ENCODE data around the gene RBMX. TPM values are rescaled to one million over a fixed set of nuclear protein-coding genes. Genes with fewer than 3 reads are reported as not detected.
A peak's percentile ranks its signal among the peaks of the same experiment; 100 is the strongest.
"Not testable (repeated sequence)": the region's sequence is repeated elsewhere in the genome, so short reads cannot be mapped to it uniquely, and the experiment has no call there.

The RBMX gene
- total RNA-seq, 1 experiment from 2014 or later: 274 TPM

DNA sequence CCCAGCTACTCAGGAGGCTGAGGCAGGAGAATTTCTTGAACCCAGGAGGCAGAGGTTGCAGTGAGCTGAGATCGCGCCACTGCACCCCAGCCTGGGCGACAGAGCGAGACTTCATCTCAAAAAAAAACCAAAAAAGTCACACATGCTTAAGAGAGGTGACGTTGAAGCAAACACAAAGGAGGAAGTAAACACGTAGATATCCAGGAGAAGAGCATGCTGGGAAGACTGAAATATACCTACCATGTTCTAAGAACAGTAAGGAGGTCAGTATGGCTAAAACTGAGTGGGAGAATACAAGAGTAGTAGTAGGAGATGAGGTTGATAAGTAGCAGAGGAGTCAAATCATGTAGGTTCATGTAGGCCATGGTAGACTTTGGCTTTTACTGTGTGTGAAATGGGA, 10.1 kb upstream of the RBMX start:
- in situ Hi-C loops (cut with HindIII; ENCODE audit: low pct_unique_long_range_greater_than_20kb, low sequenced_read_pairs); DNase-seq (ENCODE audit: low read depth, low spot score): not testable (repeated sequence)

DNA sequence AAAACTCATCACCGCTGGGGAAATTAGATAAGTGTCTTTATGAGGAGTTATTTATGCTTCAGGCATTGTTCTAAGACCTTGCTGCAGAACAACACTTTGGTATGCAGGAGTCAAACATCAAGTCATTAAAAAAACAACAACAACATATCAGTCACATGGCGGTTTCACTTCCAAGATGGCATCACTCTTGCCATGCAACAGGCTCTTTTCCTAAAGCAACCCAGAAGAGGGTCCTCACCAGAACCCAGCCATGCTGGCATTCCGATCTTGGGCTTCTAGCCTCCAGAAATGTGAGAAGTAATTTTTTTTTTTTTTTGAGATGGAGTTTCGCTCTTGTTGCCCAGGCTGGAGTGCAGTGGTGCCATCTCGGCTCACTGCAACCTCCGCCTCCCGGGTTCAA, 8.7 kb upstream of the RBMX start:
- DNase-seq (ENCODE audit: low read depth, low spot score): no peak
- in situ Hi-C loops (cut with HindIII; ENCODE audit: low pct_unique_long_range_greater_than_20kb, low sequenced_read_pairs): no loop called here

DNA sequence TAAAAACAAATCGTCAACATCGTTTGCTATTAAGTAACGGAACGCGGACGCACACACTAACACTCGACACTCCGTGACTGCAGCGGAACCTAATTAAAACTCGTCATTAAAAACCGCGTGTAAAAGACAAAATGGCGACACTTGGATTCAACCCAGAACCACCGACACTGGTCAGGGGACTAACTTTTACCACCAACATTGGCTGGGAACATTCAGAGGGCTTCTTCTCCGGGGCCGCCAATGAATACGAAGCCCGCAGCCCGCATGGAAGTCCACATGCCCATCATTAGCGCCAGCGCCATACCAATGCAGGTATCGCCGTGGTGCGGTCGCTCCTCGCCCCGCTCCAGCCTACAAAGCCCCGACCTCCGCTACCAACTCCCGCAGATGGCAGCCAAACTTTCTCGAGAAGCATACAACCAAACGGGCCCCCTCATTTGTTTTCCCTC, 498 bp downstream of the RBMX start:
- in situ Hi-C loops (cut with HindIII; ENCODE audit: low pct_unique_long_range_greater_than_20kb, low sequenced_read_pairs): no loop called here
- DNase-seq (ENCODE audit: low read depth, low spot score): peak; percentile 26

DNA sequence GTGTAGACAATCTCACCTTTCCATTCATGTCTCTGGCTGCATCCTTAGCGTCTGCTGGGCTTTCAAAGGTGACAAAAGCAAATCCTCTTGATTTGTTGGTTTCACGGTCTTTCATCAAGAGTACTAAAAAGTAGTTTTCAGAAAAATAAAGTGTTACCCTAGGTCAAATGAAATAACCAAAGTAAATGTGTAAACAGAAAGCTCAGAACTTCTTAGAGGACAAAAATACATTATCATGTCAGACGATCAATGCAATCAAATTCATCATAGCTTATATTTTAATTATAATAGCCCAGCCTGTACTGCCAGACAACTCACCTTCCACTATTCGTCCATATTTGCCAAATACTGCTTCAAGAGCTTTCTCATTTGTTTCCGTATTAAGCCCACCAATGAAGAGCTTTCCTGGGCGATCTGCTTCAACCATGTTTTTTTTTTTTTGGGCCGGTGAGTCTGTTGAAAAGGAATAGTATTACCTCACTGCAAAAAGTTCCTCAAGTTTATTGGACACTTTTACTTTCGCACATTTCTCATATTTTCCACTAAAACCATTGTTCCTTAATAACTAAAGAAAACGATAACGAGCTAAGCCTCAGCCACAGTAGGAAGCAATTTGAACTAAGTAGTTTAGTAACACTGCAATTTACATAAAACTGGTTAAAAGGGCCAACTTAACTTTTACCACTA, 1.4 kb downstream of the RBMX start:
- peak; percentile 22 for DNase-seq (ENCODE audit: low read depth, low spot score)
- in situ Hi-C loops (cut with HindIII; ENCODE audit: low pct_unique_long_range_greater_than_20kb, low sequenced_read_pairs): no loop called here

DNA sequence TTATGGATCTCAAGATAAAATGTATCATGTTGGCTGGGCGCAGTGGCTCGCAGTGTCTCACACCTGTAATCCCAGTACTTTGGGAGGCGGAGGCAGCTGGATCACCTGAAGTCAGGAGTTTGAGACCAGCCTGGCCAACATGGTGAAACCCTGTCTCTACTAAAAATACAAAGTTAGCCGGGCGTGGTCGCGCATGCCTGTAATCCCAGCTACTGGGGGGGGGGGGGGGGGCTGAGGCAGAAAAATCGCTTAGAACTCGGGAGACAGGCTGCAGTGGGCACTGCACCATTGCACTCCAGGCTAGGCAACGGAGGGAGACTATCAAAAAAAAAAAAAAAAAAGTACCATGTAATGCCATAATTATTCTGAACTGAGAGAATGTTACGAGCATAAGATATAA, 2.1 kb downstream of the RBMX start:
- in situ Hi-C loops (cut with HindIII; ENCODE audit: low pct_unique_long_range_greater_than_20kb, low sequenced_read_pairs): no loop called here
- DNase-seq (ENCODE audit: low read depth, low spot score): no peak

DNA sequence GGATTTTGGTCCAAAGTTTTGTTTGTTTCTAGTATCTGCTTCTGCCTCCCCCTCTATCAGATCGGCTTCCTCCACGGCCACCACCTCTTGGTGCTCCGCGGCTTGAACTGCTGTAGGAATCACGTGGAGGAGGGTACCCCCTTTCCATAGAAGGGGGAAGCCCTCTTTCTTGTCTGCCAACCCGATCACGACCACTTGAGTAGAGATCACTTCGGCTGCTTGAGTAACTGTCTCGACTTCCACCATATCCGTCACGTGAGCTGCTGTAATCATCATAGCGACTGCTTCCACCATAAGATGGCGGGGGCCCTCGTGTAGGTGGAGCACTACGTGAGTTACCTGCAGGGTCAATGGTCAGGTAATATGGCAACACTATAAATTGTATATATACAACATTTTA, 6.4 kb downstream of the RBMX start:
- in situ Hi-C loops (cut with HindIII; ENCODE audit: low pct_unique_long_range_greater_than_20kb, low sequenced_read_pairs); DNase-seq (ENCODE audit: low read depth, low spot score): not testable (repeated sequence)

DNA sequence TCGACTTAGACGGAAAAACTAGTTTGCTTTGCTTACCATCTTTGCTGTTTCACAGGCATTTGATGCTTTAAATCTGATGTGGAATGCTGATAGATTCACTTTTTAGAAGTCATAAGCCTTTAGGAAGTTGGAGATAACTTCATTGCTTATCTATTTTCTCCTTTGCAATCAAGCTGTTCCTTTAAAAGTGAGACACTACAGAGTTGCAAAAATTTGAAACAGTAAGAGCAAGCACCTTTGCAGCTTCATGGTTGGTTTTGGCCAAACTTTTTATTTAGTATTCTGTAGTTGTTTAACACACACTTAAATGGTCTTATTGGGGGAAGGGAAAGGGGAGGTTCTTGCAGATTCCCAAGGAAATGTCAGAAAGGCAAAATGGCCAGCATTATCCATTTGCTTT, 7.3 kb downstream of the RBMX start:
- DNase-seq (ENCODE audit: low read depth, low spot score); in situ Hi-C loops (cut with HindIII; ENCODE audit: low pct_unique_long_range_greater_than_20kb, low sequenced_read_pairs): not testable (repeated sequence)

DNA sequence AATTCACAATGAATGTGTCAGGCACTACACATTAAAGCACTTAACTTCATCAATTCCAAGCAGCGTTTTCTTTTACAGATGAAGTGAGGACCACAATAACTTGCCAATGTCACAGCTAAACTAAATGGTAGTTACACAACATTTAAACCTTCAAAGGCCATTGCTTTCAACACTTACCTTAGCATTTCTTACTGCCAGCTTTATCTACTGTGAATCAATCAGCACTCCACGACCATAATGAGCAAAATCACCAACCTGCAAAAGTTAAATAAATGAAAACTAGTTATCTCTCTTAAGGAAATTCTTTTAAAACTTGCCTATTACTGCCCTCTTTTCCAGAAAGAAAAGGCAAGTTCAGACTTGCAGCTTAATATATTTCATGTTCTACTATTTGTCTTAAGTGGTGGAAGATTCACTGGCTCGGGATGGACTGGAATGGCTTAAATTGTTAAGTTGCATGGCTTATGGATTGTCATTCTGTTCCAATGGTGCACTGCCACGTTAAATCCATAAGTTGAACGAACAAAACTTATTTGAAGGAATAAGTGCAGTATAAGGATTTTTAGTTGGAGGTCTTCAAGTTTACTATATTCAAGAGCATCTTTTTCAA, 8.3 kb downstream of the RBMX start:
- in situ Hi-C loops (cut with HindIII; ENCODE audit: low pct_unique_long_range_greater_than_20kb, low sequenced_read_pairs): no loop called here
- DNase-seq (ENCODE audit: low read depth, low spot score): no peak

DNA sequence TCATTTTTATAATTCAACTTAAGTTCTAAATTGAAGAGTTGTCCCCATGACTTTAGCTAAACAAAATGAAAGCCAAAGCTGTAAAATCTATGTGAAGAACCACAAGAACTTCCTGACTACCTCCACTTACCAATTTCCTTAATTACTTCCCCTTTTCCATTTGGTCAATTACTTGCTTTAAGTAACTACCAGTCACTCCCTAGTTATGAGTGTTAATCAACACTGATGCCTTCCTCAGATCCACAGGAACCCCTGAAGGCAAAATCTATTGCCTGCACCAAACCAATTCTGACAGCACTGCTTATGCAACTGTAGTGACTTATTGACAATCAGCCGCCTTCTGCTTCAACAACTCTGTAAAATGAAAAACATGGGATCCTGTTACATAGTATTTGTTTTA, 10.5 kb downstream of the RBMX start:
- no peak for DNase-seq (ENCODE audit: low read depth, low spot score)
- in situ Hi-C loops (cut with HindIII; ENCODE audit: low pct_unique_long_range_greater_than_20kb, low sequenced_read_pairs): no loop called here

DNA sequence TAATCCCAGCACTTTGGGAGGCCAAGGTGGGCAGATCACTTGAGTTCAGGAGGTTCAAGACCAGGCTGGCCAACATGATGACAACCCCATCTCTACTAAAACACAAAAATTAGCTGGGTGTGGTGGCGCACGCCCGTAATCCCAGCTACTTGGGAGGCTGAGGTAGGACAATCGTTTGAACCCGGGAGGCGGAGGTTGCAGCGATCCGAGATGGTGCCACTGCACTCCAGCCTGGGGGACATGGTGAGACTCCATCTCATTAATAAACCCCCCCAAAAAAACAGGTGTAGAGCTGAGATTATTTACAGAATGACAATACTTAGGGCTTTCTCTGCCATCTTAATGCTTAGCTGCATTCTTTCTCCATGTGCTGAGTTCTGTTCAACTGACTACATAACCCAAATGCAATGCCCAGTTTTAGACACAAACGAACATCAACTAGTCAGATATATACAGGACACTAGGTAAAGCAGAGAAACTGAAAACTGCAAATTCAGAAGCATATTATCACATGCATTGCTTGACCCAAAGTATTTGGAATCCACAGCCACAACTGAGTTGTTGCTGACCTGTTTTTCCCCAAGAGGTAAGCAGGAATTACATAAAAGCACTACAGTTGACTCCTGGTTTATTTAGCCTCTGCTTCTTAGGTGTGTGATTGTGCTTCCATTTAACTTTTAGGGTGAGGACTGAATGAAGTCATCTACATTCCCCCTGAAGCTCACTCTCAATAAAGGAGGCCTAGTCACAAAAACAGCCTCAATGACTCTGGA, 12.1 kb downstream of the RBMX start:
- DNase-seq (ENCODE audit: low read depth, low spot score): no peak
- in situ Hi-C loops (cut with HindIII; ENCODE audit: low pct_unique_long_range_greater_than_20kb, low sequenced_read_pairs): no loop called here

DNA sequence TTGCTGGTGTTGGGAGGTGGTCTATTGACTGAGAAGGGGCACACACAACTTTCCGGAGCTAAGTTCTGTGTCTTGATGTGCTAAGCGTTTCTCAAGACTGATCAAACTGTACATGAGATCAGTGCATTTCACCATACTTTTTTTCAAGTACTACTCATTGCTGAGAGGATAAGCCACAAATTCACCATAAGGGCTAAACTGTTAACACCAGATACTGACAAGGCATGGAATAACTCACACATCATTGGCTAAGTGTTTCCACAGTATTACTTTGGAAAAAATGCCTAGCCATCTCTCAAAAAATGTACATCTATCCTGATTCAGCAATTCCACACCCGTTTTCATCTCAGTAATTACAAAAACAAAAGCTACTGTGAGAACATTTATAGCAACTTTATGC, 13.0 kb downstream of the RBMX start:
- no peak for DNase-seq (ENCODE audit: low read depth, low spot score)
- in situ Hi-C loops (cut with HindIII; ENCODE audit: low pct_unique_long_range_greater_than_20kb, low sequenced_read_pairs): no loop called here

DNA sequence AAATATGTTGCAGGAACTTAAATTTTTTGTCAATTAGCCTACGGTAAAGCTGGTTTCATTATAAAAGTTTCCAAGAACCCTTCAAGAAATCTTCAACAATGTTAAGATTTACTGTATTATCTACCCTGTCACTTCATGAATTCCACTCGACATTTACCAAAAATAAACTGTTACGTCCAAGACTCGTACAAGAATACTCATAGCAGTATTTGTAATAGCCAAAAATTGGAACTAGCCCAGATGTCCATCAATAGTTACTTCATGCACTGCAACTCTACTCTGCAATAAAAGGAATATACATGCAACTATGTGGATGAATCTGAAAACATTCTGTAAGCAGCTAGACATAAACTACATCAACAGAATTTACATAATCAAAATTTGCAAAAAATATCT, 13.4 kb downstream of the RBMX start:
- no peak for DNase-seq (ENCODE audit: low read depth, low spot score)
- in situ Hi-C loops (cut with HindIII; ENCODE audit: low pct_unique_long_range_greater_than_20kb, low sequenced_read_pairs): no loop called here

DNA sequence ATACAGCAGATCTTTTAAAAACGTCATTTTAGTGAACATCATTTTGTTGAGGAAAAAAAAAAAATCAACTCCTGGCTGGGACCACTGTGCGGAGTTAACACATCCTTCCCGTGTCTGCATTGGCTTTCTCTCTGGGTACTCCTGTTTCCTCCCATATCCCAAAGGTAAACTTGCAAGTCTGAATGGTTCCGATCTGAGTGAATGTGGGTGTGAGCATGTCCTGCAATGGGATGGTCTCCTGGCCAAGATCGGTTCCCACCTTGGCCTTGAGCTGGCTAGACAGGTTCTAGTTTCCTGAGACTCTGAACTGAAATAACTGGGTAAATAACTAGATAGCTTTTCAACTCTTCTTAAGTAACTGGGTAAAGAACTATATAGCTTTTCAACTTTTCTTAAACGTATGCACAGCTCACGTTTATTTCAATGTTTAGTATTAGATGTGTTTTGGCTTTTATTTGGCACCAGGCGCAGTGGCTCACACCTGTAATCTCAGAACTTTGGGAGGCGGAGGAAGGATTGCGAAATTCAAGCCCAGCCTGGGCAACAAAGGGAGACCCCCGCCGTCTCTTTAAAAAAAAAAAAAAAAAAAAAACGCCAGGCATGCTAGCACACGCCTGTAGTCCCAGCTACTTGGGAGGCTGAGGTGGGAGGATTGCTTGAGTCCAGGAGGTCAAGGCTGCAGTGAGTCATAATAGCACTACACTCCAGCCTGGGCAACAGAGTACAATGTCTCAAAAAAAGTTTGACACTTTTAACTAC, 14.0 kb downstream of the RBMX start:
- no peak for DNase-seq (ENCODE audit: low read depth, low spot score)
- in situ Hi-C loops (cut with HindIII; ENCODE audit: low pct_unique_long_range_greater_than_20kb, low sequenced_read_pairs): no loop called here

DNA sequence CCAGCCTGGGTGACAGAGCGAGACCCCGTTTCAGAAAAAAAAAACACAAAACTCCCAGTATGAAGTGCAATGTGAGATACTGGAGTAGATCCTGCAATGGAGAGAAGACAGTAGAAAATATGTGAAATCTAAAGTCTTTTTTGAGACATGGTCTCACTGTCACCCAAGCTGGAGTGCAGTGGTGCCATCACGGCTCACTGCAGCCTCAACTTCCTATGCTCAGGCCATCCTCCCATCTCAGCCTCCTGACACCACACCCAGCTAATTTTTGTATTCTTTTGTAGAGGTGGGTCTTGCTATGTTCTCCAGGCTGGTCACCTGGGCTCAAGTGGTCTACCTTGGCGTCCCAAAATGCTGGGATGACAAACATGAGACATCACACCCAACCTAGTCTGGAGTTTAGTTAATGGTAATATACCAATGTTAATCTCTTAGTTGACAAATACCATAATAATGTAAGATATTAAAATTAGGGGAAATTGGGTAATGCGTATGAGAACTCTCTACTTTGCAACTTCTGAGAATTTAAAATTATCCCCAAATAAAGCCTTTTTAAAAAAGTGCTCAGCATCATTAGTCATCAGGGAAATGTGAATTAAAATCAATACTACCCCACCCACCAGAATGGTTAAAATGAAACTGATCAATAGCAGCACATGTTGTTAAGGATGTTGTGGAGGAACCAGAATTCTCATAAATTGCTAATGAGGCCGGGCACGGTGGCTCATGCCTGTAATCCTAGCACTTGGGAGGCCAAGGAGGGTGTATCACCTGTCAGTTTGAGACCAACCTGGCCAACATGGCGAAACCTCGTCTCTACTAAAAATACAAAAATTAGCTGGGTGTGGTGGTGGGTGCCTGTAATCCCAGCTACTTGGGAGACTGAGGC, 15.0 kb downstream of the RBMX start:
- no peak for DNase-seq (ENCODE audit: low read depth, low spot score)
- in situ Hi-C loops (cut with HindIII; ENCODE audit: low pct_unique_long_range_greater_than_20kb, low sequenced_read_pairs): no loop called here

DNA sequence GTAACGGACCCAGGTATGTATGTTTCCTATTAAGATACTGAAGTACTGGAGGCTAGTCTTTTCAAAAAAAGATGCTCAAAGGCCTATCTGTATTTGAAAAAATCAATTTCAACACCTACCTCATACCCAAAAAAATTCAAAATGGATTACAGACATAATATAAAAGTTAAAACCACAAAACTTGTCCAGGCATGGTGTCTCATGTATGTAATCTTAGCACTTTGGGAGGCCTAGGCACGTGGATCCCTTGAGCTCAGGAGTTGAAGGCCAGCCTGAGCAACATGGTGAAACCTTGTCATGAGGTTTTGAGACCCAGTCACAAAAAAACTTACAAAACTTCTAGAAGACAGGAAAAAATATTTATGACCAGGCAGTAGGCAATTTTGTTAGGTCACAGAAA, 16.7 kb downstream of the RBMX start:
- DNase-seq (ENCODE audit: low read depth, low spot score): no peak
- in situ Hi-C loops (cut with HindIII; ENCODE audit: low pct_unique_long_range_greater_than_20kb, low sequenced_read_pairs): no loop called here

DNA sequence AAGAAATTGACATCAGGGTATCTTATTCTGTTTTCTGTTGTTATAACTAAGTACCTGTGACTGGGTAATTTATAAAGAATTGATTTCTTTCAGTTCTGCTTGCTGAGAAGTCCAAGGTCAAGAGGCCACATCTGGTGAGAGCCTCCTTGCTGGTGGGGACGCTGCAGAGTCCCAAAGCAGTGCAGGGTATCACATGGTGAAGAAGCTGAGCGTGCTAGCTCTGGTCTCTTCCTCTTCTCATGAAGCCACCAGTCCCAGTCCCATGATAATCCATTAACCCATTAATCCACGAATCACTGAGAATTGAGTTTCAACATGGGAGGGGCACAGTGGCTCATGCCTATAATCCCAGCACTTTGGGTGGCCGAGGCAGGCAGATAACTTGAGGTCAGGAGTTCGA, 18.0 kb downstream of the RBMX start:
- DNase-seq (ENCODE audit: low read depth, low spot score): no peak
- in situ Hi-C loops (cut with HindIII; ENCODE audit: low pct_unique_long_range_greater_than_20kb, low sequenced_read_pairs): no loop called here

DNA sequence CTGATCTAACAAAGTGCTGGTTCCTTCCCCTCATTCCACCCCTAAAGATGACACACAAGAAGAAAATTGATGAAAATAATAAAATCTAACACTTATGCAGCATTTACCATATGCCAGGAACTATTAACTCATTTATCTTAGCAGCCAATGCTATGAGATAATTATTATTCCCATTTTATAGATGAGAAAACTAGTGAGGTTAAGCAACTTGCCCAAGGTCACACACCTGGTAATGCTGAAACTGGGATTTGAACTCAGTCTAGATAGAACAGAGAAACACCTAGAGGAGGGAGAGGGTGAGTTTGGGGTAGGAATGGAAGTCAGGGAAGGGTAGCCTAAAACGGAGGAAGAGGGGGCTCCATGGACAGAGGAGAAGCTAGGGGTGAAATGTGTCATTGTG, 18.6 kb downstream of the RBMX start:
- DNase-seq (ENCODE audit: low read depth, low spot score): no peak
- in situ Hi-C loops (cut with HindIII; ENCODE audit: low pct_unique_long_range_greater_than_20kb, low sequenced_read_pairs): no loop called here
